Measurements from ENCODE around the gene DNAAF8.

GRCh38 chr16:4785758-4786433 lies 51.6 kb downstream of the DNAAF8 start:
- TF ChIP-seq ZNF274 (IDR thresholded peaks at IDR 0.05; ENCODE audit: low read depth, low read length) (no peak), YY1 (IDR thresholded peaks at IDR 0.05; ENCODE audit: insufficient read depth, insufficient read length) (no peak), SUZ12 (IDR thresholded peaks at IDR 0.05; ENCODE audit: extremely low read depth, insufficient read depth, insufficient read length) (no peak)
